HG03442 (cell line): ENCODE results near the gene F10.

Experiments used
- ATAC-seq: cut with Tn5 transposase; IDR thresholded peaks from one replicate; pipeline ENCODE4 v1.9.1; 2021; ENCODE audit warnings: mild to moderate bottlenecking, moderate library complexity; ENCODE audit not compliant: unreplicated experiment

The F10 gene

GRCh38 chr13:113115363-113116205 is 7.0 kb upstream of the F10 start:
- ATAC-seq, result no peak

- ATAC-seq, result no peak
Observed at GRCh38 chr13:113116206-113116800, 6.3 kb upstream of the F10 start.

DNA sequence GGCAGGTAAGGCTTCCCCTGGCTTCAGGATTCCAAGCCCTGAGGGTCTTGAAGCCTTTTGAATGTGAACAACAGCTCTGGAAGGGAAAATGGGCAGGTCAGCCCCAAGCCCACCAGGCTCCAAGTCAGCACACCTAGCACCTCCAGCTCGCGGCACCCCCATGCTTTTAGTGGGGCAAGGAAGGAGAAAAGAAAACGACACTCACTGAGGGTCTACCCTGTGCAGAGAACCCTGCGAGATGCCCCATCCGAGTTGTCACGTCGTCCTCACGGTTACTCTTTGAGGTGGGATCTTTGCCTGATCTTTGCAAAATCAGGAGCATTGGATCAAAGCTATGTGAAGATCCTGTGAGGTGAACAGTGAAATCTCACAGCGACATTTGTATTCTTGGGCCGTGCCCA is 5.7 kb upstream of the F10 start:
- ATAC-seq, result no peak

DNA sequence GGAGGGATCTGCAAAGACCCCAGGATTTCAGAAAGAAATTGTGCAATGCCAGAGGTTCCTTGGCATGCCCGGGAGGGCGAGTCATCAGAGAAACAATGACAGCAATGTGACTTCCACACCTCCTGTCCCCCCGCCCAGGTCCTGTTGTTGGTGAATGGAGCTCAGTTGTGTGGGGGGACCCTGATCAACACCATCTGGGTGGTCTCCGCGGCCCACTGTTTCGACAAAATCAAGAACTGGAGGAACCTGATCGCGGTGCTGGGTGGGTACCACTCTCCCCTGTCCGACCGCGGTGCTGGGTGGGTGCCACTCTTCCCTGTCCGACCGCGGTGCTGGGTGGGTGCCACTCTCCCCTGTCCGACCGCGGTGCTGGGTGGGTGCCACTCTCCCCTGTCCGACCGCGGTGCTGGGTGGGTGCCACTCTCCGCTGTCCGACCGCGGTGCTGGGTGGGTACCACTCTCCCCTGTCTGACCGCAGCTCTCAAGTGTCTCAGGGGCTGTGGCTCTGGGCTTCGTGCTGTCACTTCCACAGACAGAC is 5.2 kb upstream of the F10 start:
- ATAC-seq, result no peak

- ATAC-seq, result no peak
Observed at GRCh38 chr13:113117911-113118260, 4.7 kb upstream of the F10 start.

GRCh38 chr13:113118261-113119021 is 4.2 kb upstream of the F10 start:
- no peak for ATAC-seq

DNA sequence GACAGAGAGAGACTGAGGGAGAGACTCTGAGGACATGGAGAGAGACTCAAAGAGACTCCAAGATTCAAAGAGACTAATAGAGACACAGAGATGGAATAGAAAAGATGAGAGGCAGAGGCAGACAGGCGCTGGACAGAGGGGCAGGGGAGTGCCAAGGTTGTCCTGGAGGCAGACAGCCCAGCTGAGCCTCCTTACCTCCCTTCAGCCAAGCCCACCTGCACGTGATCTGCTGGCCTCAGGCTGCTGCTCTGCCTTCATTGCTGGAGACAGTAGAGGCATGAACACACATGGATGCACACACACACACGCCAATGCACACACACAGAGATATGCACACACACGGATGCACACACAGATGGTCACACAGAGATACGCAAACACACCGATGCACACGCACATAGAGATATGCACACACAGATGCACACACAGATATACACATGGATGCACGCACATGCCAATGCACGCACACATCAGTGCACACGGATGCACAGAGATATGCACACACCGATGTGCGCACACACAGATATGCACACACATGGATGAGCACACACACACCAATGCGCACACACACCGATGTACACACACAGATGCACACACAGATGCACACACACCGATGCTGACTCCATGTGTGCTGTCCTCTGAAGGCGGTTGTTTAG is 3.3 kb upstream of the F10 start:
- no peak for ATAC-seq

DNA sequence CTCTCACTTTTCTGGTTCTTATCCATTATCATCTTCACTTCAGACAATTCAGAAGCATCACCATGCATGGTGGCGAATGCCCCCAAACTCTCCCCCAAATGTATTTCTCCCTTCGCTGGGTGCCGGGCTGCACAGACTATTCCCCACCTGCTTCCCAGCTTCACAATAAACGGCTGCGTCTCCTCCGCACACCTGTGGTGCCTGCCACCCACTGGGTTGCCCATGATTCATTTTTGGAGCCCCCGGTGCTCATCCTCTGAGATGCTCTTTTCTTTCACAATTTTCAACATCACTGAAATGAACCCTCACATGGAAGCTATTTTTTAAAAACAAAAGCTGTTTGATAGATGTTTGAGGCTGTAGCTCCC is 2.8 kb upstream of the F10 start:
- ATAC-seq, result no peak

GRCh38 chr13:113120300-113121182 is 2.1 kb upstream of the F10 start:
- ATAC-seq, result no peak

- no peak for ATAC-seq
Observed at GRCh38 chr13:113121183-113121927, 1.2 kb upstream of the F10 start.

- no peak for ATAC-seq
Observed at GRCh38 chr13:113121928-113122471, 599 bp upstream of the F10 start.

DNA sequence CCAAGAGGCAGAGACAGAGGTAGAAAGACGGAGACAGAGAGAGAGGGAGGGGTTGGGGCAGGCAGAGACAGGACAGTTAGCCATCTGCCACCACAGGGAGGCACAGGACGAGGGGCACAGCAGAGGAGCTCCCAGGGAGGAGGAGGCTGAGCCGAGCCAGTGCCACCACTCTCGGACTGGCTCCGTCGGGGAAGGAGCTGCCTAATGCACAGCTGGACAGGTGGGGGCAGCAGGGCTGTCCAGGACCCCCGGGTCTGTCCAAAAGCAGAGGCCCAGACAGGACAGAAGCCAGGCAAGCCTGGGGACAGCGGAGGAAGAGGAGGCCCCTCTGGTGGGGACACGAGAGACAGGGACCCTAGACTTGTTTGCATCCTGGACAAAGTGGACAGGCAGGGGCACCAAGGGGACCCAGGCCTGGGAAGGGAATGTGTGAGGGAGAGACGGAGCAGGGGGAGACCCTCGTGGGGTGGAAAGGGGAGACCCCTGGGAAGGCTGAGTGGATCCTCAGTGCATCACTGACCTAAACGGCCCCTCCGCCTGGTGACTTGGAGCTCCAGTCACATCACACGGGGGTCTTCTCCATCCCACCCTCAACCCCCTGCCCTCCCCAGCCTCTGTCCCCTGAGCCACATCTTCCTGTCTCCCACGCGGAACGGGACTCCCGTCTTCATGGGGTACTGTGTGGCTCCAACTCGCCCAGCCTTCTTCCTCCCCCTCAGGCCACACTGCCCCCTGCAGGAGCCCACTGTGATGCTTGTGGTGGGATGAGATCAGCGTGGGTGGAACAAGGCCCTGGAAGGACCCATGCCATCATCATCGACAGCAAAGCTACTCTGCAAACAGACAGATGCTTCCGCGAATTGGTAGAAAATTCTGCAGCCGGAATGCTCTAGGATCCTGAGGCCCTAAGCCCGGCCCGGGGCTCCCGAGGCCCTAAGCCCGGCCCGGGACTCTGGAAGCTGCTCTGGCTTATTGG is 915 bp downstream of the F10 start:
- no peak for ATAC-seq

GRCh38 chr13:113124211-113124970 is 1.8 kb downstream of the F10 start:
- ATAC-seq, result no peak

DNA sequence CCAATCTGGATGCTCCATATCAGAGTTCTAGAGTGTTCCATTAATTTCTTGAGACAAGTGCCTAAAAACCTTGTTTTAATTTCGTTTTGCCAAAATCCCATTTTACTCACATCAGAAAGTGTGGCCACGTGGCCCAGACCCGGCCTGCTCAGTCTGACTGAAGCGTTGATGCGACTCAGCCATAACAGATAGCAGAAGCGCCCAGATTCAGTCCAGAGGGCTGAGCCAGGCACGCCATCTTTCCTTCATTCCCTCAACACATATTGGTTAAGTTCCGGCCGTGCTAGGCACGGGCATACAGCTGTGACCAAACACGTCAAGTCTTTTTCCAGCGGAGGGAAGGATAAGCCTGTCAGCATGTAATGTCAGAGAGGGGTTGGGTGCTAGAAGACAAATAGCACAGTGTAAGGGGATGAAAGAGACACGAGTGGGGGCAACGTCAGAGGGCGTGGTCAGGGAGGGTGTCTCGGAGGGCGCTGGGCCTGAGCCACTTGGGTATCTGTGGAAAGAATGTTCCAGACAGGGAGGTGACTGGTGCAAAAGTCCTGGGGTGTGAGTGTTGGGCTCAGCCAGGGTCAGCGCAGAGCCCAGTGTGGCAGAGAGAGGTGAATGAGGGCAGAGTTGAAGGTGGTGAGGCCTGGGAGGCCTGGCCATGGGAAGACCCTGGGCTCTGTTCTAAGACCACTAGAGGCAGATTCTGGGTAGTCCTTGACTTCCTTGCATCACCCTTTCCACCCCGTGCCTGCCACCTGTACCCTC is 3.1 kb downstream of the F10 start:
- ATAC-seq, result no peak

DNA sequence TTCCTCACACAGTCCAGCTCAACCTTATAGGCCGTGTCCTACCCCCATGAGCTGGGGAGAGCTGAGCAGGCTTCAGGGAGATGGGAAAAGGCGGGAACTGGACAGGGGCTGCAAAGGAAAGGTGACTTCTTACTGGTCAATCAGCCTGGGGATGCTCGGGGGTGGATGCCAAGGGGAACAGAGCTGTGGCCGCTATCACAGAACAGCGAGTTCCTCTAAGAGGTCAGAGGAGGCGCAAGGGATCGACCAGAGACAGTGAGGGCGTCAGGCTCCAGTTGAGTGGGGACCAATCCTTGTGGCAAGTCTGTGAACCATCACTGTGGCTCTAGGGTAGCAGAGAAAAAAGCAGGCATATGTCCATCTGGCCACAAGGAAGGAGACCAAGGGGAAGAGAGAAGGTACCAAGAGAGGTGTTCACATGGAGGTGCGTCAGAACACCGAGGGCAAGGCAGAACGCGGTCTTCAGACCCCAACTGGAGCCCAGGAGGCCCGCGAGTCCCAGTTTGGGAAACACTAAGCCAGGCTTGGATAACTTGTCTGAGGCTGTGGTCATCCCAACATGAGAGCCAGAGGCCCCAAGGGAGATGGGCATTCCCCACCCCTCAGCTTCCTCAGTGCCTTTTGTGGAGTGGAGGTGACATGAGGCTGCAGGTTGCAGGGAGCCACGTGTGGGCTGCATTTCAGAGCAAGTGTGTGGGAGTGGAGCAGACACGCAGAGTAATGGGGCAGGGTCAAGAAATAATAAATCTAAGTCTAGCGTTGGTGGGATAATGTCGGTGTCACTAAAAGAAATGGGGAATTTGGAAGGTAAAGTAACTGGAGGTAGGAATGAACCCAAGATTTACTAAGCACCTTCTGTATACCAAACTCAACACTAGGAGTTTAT is 3.9 kb downstream of the F10 start:
- no peak for ATAC-seq

GRCh38 chr13:113129480-113129879 is 6.9 kb downstream of the F10 start:
- ATAC-seq, result no peak
